GM18511 (cell line): ENCODE data around the gene ADD1.

ENCODE experiments used
- ATAC-seq: cut with Tn5 transposase; IDR thresholded peaks from one replicate; pipeline ENCODE4 v1.9.1; 2021; ENCODE audit warnings: mild to moderate bottlenecking, moderate library complexity; ENCODE audit not compliant: unreplicated experiment

The ADD1 gene

GRCh38 chr4:2858451-2859217 lies 15.0 kb downstream of the ADD1 start:
- ATAC-seq = no peak

- ATAC-seq = no peak
Observed at GRCh38 chr4:2859514-2859913, 15.9 kb downstream of the ADD1 start.

GRCh38 chr4:2860391-2861348 lies 17.0 kb downstream of the ADD1 start:
- ATAC-seq = no peak

GRCh38 chr4:2861631-2862436 lies 18.2 kb downstream of the ADD1 start:
- no peak for ATAC-seq

- no peak for ATAC-seq
Observed at GRCh38 chr4:2862528-2862927, 18.9 kb downstream of the ADD1 start.

GRCh38 chr4:2863649-2864048 lies 20.0 kb downstream of the ADD1 start:
- no peak for ATAC-seq

- ATAC-seq = no peak
Observed at GRCh38 chr4:2865196-2865780, 21.6 kb downstream of the ADD1 start.

GRCh38 chr4:2866160-2866861 lies 22.7 kb downstream of the ADD1 start:
- no peak for ATAC-seq

GRCh38 chr4:2866891-2867290 lies 23.2 kb downstream of the ADD1 start:
- no peak for ATAC-seq

- no peak for ATAC-seq
Observed at GRCh38 chr4:2867758-2868491, 24.3 kb downstream of the ADD1 start.

GRCh38 chr4:2868877-2869487 lies 25.3 kb downstream of the ADD1 start:
- no peak for ATAC-seq

- no peak for ATAC-seq
Observed at GRCh38 chr4:2869659-2870058, 26.0 kb downstream of the ADD1 start.

- no peak for ATAC-seq
Observed at GRCh38 chr4:2870082-2870481, 26.4 kb downstream of the ADD1 start.

GRCh38 chr4:2871466-2871865 lies 27.8 kb downstream of the ADD1 start:
- ATAC-seq = no peak

GRCh38 chr4:2871911-2872310 lies 28.3 kb downstream of the ADD1 start:
- ATAC-seq = no peak

GRCh38 chr4:2873329-2873728 lies 29.7 kb downstream of the ADD1 start:
- no peak for ATAC-seq

- ATAC-seq = no peak
Observed at GRCh38 chr4:2874861-2875260, 31.2 kb downstream of the ADD1 start.

- ATAC-seq = no peak
Observed at GRCh38 chr4:2875556-2875955, 31.9 kb downstream of the ADD1 start.

- no peak for ATAC-seq
Observed at GRCh38 chr4:2878346-2878745, 34.7 kb downstream of the ADD1 start.
